Breast epithelium (tissue), 4 donors: ENCODE data around the gene ADCY2. TPM values are rescaled to one million over a fixed set of nuclear protein-coding genes. Genes with fewer than 3 reads are reported as not detected.
A peak's percentile ranks its signal among the peaks of the same experiment; 100 is the strongest.

ENCODE experiments used
- DNase-seq, 2 donors: peaks; one replicate each; pipeline ENCODE4 v3.0.0-alpha.2; 2019; ENCODE audit warnings: low spot score in 2 of 2
- H3K27ac ChIP-seq, 2 donors: fragments of 200-600 bp; sonication (generic) in 1 of 2; one replicate each; pipeline ENCODE4 v1.5.1; 2016 to 2019; ENCODE audit warnings: mild to moderate bottlenecking in 1 of 2
- H3K27me3 ChIP-seq, 2 donors: fragments of 200-600 bp; sonication (generic) in 1 of 2; one replicate each; pipeline versions ENCODE4 v1.5.1 to v1.6.0; 2017 to 2019; ENCODE audit warnings: control low read depth in 1 of 2, mild to moderate bottlenecking in 1 of 2
- H3K36me3 ChIP-seq: fragments of 200-600 bp; one replicate; pipeline ENCODE4 v1.5.1; 2019
- H3K4me1 ChIP-seq, 2 donors: fragments of 200-600 bp; sonication (generic); one replicate each; pipeline ENCODE4 v1.5.1; 2016 to 2019; ENCODE audit warnings: control low read depth in 1 of 2
- H3K4me3 ChIP-seq, 3 donors: fragments of 200-600 bp; sonication (generic); 1 replicate in 2 of 3; 2 replicates in 1 of 3; pipeline ENCODE4 v1.5.1; 2016 to 2019; ENCODE audit warnings: mild to moderate bottlenecking in 3 of 3, moderate library complexity in 2 of 3
- H3K9me3 ChIP-seq, 2 donors: fragments of 200-600 bp; sonication (generic) in 1 of 2; one replicate each; pipeline ENCODE4 v1.5.1; 2016 to 2019; ENCODE audit warnings: control low read depth in 1 of 2
- CTCF ChIP-seq, 3 donors: fragments of 450-650 bp; IDR thresholded peaks; one replicate each; pipeline ENCODE4 v1.5.1; 2016 to 2017; ENCODE audit warnings: antibody characterized with exemption in 3 of 3, mild to moderate bottlenecking in 3 of 3, moderate library complexity in 3 of 3
- POLR2A ChIP-seq: fragments of 450-650 bp; IDR thresholded peaks from one replicate; pipeline ENCODE4 v1.6.1; 2016; ENCODE audit warnings: antibody characterized with exemption, mild to moderate bottlenecking, moderate library complexity
- POLR2AphosphoS5 ChIP-seq, 3 donors: sonication (generic); formaldehyde crosslinking; IDR thresholded peaks; one replicate each; pipeline ENCODE4 v1.6.1; 2017; ENCODE audit warnings: antibody characterized with exemption in 3 of 3
- intact Hi-C: fragments of 100-400 bp; cut with DNase I; formaldehyde crosslinking; loops from one replicate; pipeline ENCODE4 v1.15.1; 2023; ENCODE audit warnings: low total_unique reads
- total RNA-seq, 3 donors: library from RNA; depleted of rRNA; stranded (reverse); fragments of >200 nt; gene quantifications; one replicate each; pipeline ENCODE4 v1.1.0, GENCODE V29; 2016

ADCY2 gene
- total RNA-seq, 3 donors from 2014 or later: 3.8 to 30.1 (median 4.9) TPM

GRCh38 chr5:7869474-7870136 is 473.7 kb downstream of the ADCY2 start:
- no peak for DNase-seq
- intact Hi-C loops: no loop called here
- TF ChIP-seq POLR2A (no peak), CTCF (IDR thresholded peaks at IDR 0.05) (no peak), POLR2AphosphoS5 (IDR thresholded peaks at IDR 0.05) (no peak)
- no peaks in the 10 kb centered on the region for H3K9me3 ChIP-seq
- H3K4me3 ChIP-seq: peak overlapping the region; percentile 83 to 100 (median 100)
- H3K36me3 ChIP-seq: no peaks in the 10 kb centered on the region
- no peaks in the 10 kb centered on the region for H3K27me3 ChIP-seq
- H3K27ac ChIP-seq: peak overlapping the region; percentile 73 to 83
- no peaks in the 10 kb centered on the region for H3K4me1 ChIP-seq

GRCh38 chr5:7871653-7872052 is 475.7 kb downstream of the ADCY2 start:
- no peak for TF ChIP-seq POLR2A
- TF ChIP-seq POLR2AphosphoS5 (IDR thresholded peaks at IDR 0.05): no peak
- TF ChIP-seq CTCF (IDR thresholded peaks at IDR 0.05): no peak

GRCh38 chr5:7872517-7873130 is 476.7 kb downstream of the ADCY2 start:
- Histone ChIP-seq H3K27ac (no peak overlapping the region), H3K36me3 (no peaks in the 10 kb centered on the region), H3K4me3 (no peak overlapping the region), H3K9me3 (no peaks in the 10 kb centered on the region), H3K27me3 (no peaks in the 10 kb centered on the region), H3K4me1 (no peaks in the 10 kb centered on the region)
- DNase-seq: no peak
- TF ChIP-seq POLR2A (no peak), POLR2AphosphoS5 (IDR thresholded peaks at IDR 0.05) (no peak), CTCF (IDR thresholded peaks at IDR 0.05) (no peak)
- intact Hi-C loops: no loop called here

More at GRCh38 chr5:7871653-7872052, 475.7 kb downstream of the ADCY2 start:
- intact Hi-C loops: no loop called here
- H3K4me1 ChIP-seq: no peaks in the 10 kb centered on the region
- H3K4me3 ChIP-seq: no peak overlapping the region
- no peaks in the 10 kb centered on the region for H3K36me3 ChIP-seq
- no peak overlapping the region for H3K27ac ChIP-seq
- no peaks in the 10 kb centered on the region for H3K27me3 ChIP-seq
- DNase-seq: no peak
- no peaks in the 10 kb centered on the region for H3K9me3 ChIP-seq

GRCh38 chr5:7873216-7873615 is 477.3 kb downstream of the ADCY2 start:
- Histone ChIP-seq H3K36me3 (no peaks in the 10 kb centered on the region), H3K4me3 (no peak overlapping the region), H3K9me3 (no peaks in the 10 kb centered on the region), H3K4me1 (no peaks in the 10 kb centered on the region), H3K27ac (no peak overlapping the region), H3K27me3 (no peaks in the 10 kb centered on the region)
- intact Hi-C loops: no loop called here
- no peak for DNase-seq
- TF ChIP-seq POLR2AphosphoS5 (IDR thresholded peaks at IDR 0.05) (no peak), CTCF (IDR thresholded peaks at IDR 0.05) (no peak), POLR2A (no peak)

- intact Hi-C loops: no loop called here
Observed at GRCh38 chr5:7874639-7875038, 478.7 kb downstream of the ADCY2 start.

More at GRCh38 chr5:7874639-7875038, 478.7 kb downstream of the ADCY2 start:
- Histone ChIP-seq H3K9me3 (no peaks in the 10 kb centered on the region), H3K4me3 (no peak overlapping the region), H3K27me3 (no peaks in the 10 kb centered on the region), H3K27ac (no peak overlapping the region), H3K4me1 (no peaks in the 10 kb centered on the region), H3K36me3 (no peaks in the 10 kb centered on the region)
- no peak for DNase-seq
- TF ChIP-seq POLR2A (no peak), CTCF (IDR thresholded peaks at IDR 0.05) (no peak), POLR2AphosphoS5 (IDR thresholded peaks at IDR 0.05) (no peak)
